A549 (cell line): ENCODE measurements around the gene CYB5D1. TPM values are rescaled to one million over a fixed set of nuclear protein-coding genes. Genes with fewer than 3 reads are reported as not detected.
A peak's percentile ranks its signal among the peaks of the same experiment; 100 is the strongest.

ENCODE experiments used
- BHLHE40 ChIP-seq: IDR thresholded peaks from 2 replicates; pipeline ENCODE4 v1.6.1; 2012; ENCODE audit warnings: low read depth, low read length, inconsistent platforms
- CBX2 ChIP-seq: fragments of 200-600 bp; sonication (generic); IDR thresholded peaks from 2 replicates; pipeline ENCODE4 v1.6.1; 2016; ENCODE audit warnings: low read depth, mild to moderate bottlenecking, borderline replicate concordance
- CEBPB ChIP-seq, 2 experiments: fragments of >200 bp in 1 of 2; sonication (Bioruptor Twin) in 1 of 2; formaldehyde crosslinking in 1 of 2; IDR thresholded peaks; 2 replicates each; pipeline ENCODE4 v1.6.1; 2012 to 2016
- CHD2 ChIP-seq: fragments of 150-350 bp; IDR thresholded peaks from 2 replicates; pipeline ENCODE4 v1.6.1; 2014; ENCODE audit warnings: low read length; ENCODE audit not compliant: partially characterized antibody
- CHD4 ChIP-seq: fragments of 200-600 bp; sonication (generic); IDR thresholded peaks from 2 replicates; pipeline ENCODE4 v1.6.1; 2016; ENCODE audit warnings: antibody characterized with exemption, mild to moderate bottlenecking, borderline replicate concordance
- EP300 ChIP-seq, 2 experiments: fragments of >200 bp; sonication (Bioruptor Twin); formaldehyde crosslinking; IDR thresholded peaks; 2 replicates in 1 of 2; 3 replicates in 1 of 2; pipeline ENCODE4 v1.6.1; 2016 to 2017
- FOSL2 ChIP-seq, 2 experiments: fragments of 450-650 bp in 1 of 2; fragments of >200 bp in 1 of 2; sonication (Bioruptor Twin) in 1 of 2; formaldehyde crosslinking; IDR thresholded peaks; 2 replicates each; pipeline versions ENCODE4 v1.5.0 to v1.6.1; 2016 to 2020; ENCODE audit warnings: mild to moderate bottlenecking in 1 of 2, moderate library complexity in 1 of 2
- HOXB13 ChIP-seq: fragments of 250-450 bp; sonication (Bioruptor Pico); IDR thresholded peaks from 2 replicates; pipeline ENCODE4 v1.5.0; 2020; ENCODE audit warnings: low read depth, mild to moderate bottlenecking, moderate library complexity
- KDM1A ChIP-seq: fragments of 200-600 bp; sonication (generic); IDR thresholded peaks from 2 replicates; pipeline ENCODE4 v1.6.1; 2016; ENCODE audit warnings: low read depth, mild to moderate bottlenecking
- KDM5A ChIP-seq: fragments of 200-600 bp; sonication (generic); IDR thresholded peaks from 2 replicates; pipeline ENCODE4 v1.6.1; 2016; ENCODE audit warnings: antibody characterized with exemption, mild to moderate bottlenecking
- MAFK ChIP-seq: fragments of 450-650 bp; IDR thresholded peaks from 2 replicates; pipeline ENCODE4 v1.6.1; 2014; ENCODE audit not compliant: partially characterized antibody
- MYC ChIP-seq: IDR thresholded peaks from 2 replicates; pipeline ENCODE4 v1.6.1; 2012; ENCODE audit warnings: mild to moderate bottlenecking, inconsistent platforms, low read length, improper control_type of control experiment, borderline replicate concordance
- NFE2L2 ChIP-seq: fragments of 150-350 bp; conservative IDR thresholded peaks from 2 replicates; pipeline ENCODE4 v1.6.1; 2014; ENCODE audit warnings: low read length
- NPAS2 ChIP-seq: fragments of 250-450 bp; sonication (Bioruptor Pico); IDR thresholded peaks from 2 replicates; pipeline ENCODE4 v1.8.0; 2022; ENCODE audit warnings: mild to moderate bottlenecking, moderate library complexity, borderline replicate concordance
- NR3C1 ChIP-seq: fragments of >200 bp; sonication (Bioruptor Twin); formaldehyde crosslinking; IDR thresholded peaks from 3 replicates; pipeline ENCODE4 v1.6.1; 2017
- PHF8 ChIP-seq: fragments of 200-600 bp; sonication (generic); IDR thresholded peaks from 2 replicates; pipeline ENCODE4 v1.6.1; 2016; ENCODE audit warnings: low read depth, mild to moderate bottlenecking, antibody characterized with exemption, moderate library complexity, borderline replicate concordance
- POLR2A ChIP-seq: IDR thresholded peaks from 2 replicates; pipeline ENCODE4 v1.6.1; 2012; ENCODE audit warnings: mild to moderate bottlenecking, low read length
- POLR2AphosphoS2 ChIP-seq: conservative IDR thresholded peaks from 2 replicates; pipeline ENCODE4 v1.6.1; 2012; ENCODE audit warnings: low read length, improper control_type of control experiment, inconsistent platforms
- RFX5 ChIP-seq: fragments of 450-650 bp; IDR thresholded peaks from 2 replicates; pipeline ENCODE4 v1.7.1; 2014; ENCODE audit warnings: antibody characterized with exemption, mild to moderate bottlenecking, moderate library complexity
- SMC3 ChIP-seq: fragments of >200 bp; sonication (Bioruptor Twin); formaldehyde crosslinking; IDR thresholded peaks from 3 replicates; pipeline ENCODE4 v1.6.1; 2018; ENCODE audit warnings: inconsistent platforms
- polyA plus RNA-seq, 4 experiments: library from polyadenylated mRNA; depleted of rRNA in 3 of 4; stranded (reverse); fragments of >200 nt; fragmentation: RNase III in 1 of 4; extraction: RNeasy Plus Mini Kit Qiagen cat#74134 plus additional on column Dnase treatment in 1 of 4; gene quantifications; 2 replicates in 3 of 4; 3 replicates in 1 of 4; pipeline ENCODE4 v1.2.3, GENCODE V29; 2011 to 2017
- TF ChIP-seq, protein P1 (sequence below): fragments of 150-350 bp; IDR thresholded peaks from 2 replicates; pipeline ENCODE4 v1.6.1; 2014; ENCODE audit warnings: low read depth, mild to moderate bottlenecking, low read length
- TF ChIP-seq, protein P2 (sequence below): fragments of >200 bp; sonication (Bioruptor Twin); formaldehyde crosslinking; IDR thresholded peaks from 3 replicates; pipeline ENCODE4 v1.5.1; 2016
- TF ChIP-seq, protein P3 (sequence below): fragments of 250-450 bp; sonication (Bioruptor Pico); IDR thresholded peaks from 2 replicates; pipeline ENCODE4 v1.5.0; 2020; ENCODE audit warnings: low read depth, mild to moderate bottlenecking, moderate library complexity
- TF ChIP-seq, protein P4 (sequence below): fragments of 250-450 bp; sonication (Bioruptor Pico); IDR thresholded peaks from 2 replicates; pipeline ENCODE4 v1.5.0; 2021; ENCODE audit warnings: mild to moderate bottlenecking, moderate library complexity, borderline replicate concordance

Gene CYB5D1
- polyA plus RNA-seq, 2 of the 4 experiments (the other 2 are of a cell fraction): 20.4 to 28.2 TPM

- TF ChIP-seq POLR2A (0 out of 2 replicates have a peak, but pooled peaks have one; percentile 42), CEBPB (IDR thresholded peaks at IDR 0.05) (no peak; a peak in 1 of 4 replicates), NR3C1 (no peak), FOSL2 (IDR thresholded peaks at IDR 0.05) (no peak), FOSL2 (CRISPR knock-in tag; IDR thresholded peaks at IDR 0.05) (no peak), MAFK (no peak), KDM5A (peak; percentile 19; the same call in 1 of the 2 replicates), CBX2 (no peak), EP300 (IDR thresholded peaks at IDR 0.05) (no peak), RFX5 (no peak), CHD2 (no peak), MYC (peak; percentile 98), CHD4 (no peak), POLR2AphosphoS2 (peak; percentile 46; the same call in 1 of the 2 replicates), HOXB13 (CRISPR knock-in tag) (no peak), NFE2L2 (no peak), NPAS2 (CRISPR knock-in tag) (peak; percentile 63; the same call in 1 of the 2 replicates), BHLHE40 (peak; percentile 78), KDM1A (no peak), SMC3 (no peak), PHF8 (peak; percentile 14)
- TF ChIP-seq, protein P1, sequence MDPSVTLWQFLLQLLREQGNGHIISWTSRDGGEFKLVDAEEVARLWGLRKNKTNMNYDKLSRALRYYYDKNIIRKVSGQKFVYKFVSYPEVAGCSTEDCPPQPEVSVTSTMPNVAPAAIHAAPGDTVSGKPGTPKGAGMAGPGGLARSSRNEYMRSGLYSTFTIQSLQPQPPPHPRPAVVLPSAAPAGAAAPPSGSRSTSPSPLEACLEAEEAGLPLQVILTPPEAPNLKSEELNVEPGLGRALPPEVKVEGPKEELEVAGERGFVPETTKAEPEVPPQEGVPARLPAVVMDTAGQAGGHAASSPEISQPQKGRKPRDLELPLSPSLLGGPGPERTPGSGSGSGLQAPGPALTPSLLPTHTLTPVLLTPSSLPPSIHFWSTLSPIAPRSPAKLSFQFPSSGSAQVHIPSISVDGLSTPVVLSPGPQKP: no peak
- TF ChIP-seq, protein P2, sequence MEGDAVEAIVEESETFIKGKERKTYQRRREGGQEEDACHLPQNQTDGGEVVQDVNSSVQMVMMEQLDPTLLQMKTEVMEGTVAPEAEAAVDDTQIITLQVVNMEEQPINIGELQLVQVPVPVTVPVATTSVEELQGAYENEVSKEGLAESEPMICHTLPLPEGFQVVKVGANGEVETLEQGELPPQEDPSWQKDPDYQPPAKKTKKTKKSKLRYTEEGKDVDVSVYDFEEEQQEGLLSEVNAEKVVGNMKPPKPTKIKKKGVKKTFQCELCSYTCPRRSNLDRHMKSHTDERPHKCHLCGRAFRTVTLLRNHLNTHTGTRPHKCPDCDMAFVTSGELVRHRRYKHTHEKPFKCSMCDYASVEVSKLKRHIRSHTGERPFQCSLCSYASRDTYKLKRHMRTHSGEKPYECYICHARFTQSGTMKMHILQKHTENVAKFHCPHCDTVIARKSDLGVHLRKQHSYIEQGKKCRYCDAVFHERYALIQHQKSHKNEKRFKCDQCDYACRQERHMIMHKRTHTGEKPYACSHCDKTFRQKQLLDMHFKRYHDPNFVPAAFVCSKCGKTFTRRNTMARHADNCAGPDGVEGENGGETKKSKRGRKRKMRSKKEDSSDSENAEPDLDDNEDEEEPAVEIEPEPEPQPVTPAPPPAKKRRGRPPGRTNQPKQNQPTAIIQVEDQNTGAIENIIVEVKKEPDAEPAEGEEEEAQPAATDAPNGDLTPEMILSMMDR: no peak
- TF ChIP-seq, protein P3, sequence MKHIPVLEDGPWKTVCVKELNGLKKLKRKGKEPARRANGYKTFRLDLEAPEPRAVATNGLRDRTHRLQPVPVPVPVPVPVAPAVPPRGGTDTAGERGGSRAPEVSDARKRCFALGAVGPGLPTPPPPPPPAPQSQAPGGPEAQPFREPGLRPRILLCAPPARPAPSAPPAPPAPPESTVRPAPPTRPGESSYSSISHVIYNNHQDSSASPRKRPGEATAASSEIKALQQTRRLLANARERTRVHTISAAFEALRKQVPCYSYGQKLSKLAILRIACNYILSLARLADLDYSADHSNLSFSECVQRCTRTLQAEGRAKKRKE (CRISPR knock-in tag): no peak
- TF ChIP-seq, protein P4, sequence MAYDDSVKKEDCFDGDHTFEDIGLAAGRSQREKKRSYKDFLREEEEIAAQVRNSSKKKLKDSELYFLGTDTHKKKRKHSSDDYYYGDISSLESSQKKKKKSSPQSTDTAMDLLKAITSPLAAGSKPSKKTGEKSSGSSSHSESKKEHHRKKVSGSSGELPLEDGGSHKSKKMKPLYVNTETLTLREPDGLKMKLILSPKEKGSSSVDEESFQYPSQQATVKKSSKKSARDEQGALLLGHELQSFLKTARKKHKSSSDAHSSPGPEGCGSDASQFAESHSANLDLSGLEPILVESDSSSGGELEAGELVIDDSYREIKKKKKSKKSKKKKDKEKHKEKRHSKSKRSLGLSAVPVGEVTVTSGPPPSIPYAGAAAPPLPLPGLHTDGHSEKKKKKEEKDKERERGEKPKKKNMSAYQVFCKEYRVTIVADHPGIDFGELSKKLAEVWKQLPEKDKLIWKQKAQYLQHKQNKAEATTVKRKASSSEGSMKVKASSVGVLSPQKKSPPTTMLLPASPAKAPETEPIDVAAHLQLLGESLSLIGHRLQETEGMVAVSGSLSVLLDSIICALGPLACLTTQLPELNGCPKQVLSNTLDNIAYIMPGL (CRISPR knock-in tag): no peak; the same call in 1 of the 2 replicates
These were observed at the start of gene CYB5D1 (continued) for GRCh38 chr17:7857713-7858521.
